MCF 10A (cell line): ENCODE measurements around the gene DLX3. TPM values are rescaled to one million over a fixed set of nuclear protein-coding genes. Genes with fewer than 3 reads are reported as not detected.

Experiments
- BruUV-seq: library from RNA; stranded (reverse); fragments of 400-500 nt; replicated peaks from 2 replicates; lab custom pipeline; 2021; lab: Mats Ljungman, UMichigan
- CTCF ChIA-PET: fragments of 300-600 bp; sonication (Branson Sonifier 250); formaldehyde crosslinking; extraction: SDS; loops from one replicate; lab custom pipeline; 2021; ENCODE audit warnings: antibody characterized with exemption, inconsistent platforms; lab: Yijun Ruan, JAX
- POLR2A ChIA-PET: fragments of 300-600, 350-650 bp; sonication (Branson Sonifier 250); formaldehyde crosslinking; extraction: SDS; loops from one replicate; lab custom pipeline; 2020; ENCODE audit warnings: antibody characterized with exemption, inconsistent platforms; lab: Yijun Ruan, JAX
- DNase-seq: peaks from one replicate; pipeline ENCODE4 v3.0.0-alpha.2; 2018; ENCODE audit not compliant: unreplicated experiment
- H3K27ac Mint-ChIP-seq: one replicate; pipeline ENCODE4 v1.8.0; 2022; ENCODE audit warnings: mild to moderate bottlenecking, low read depth, mixed read lengths; ENCODE audit not compliant: unreplicated experiment
- H3K27me3 Mint-ChIP-seq: one replicate; pipeline ENCODE4 v1.8.0; 2022; ENCODE audit warnings: mixed read lengths; ENCODE audit not compliant: insufficient read depth, unreplicated experiment
- H3K36me3 Mint-ChIP-seq: one replicate; pipeline ENCODE4 v1.8.0; 2022; ENCODE audit warnings: mild to moderate bottlenecking, moderate library complexity, mixed read lengths; ENCODE audit not compliant: insufficient read depth, unreplicated experiment
- H3K4me1 Mint-ChIP-seq: one replicate; pipeline ENCODE4 v1.8.0; 2022; ENCODE audit warnings: mixed read lengths; ENCODE audit not compliant: insufficient read depth, unreplicated experiment
- H3K4me3 Mint-ChIP-seq: one replicate; pipeline ENCODE4 v1.8.0; 2022; ENCODE audit warnings: mild to moderate bottlenecking, moderate library complexity, mixed read lengths; ENCODE audit not compliant: unreplicated experiment
- H3K9me3 Mint-ChIP-seq: one replicate; pipeline ENCODE4 v1.8.0; 2022; ENCODE audit warnings: mixed read lengths; ENCODE audit not compliant: unreplicated experiment
- CTCF ChIP-seq: fragments of 200-600 bp; IDR thresholded peaks from one replicate; pipeline ENCODE4 v1.8.0; 2022; ENCODE audit warnings: antibody characterized with exemption, mild to moderate bottlenecking; ENCODE audit not compliant: unreplicated experiment
- intact Hi-C: fragments of 100-400 bp; cut with micrococcal nuclease; formaldehyde crosslinking; loops from 2 replicates; pipeline ENCODE4 v1.14.1; 2022
- total RNA-seq: library from RNA; stranded (reverse); gene quantifications from 2 replicates; pipeline ENCODE4 v1.2.3, GENCODE V29; 2022

DLX3 gene
- total RNA-seq, 1 experiment from 2014 or later = not detected

DNA sequence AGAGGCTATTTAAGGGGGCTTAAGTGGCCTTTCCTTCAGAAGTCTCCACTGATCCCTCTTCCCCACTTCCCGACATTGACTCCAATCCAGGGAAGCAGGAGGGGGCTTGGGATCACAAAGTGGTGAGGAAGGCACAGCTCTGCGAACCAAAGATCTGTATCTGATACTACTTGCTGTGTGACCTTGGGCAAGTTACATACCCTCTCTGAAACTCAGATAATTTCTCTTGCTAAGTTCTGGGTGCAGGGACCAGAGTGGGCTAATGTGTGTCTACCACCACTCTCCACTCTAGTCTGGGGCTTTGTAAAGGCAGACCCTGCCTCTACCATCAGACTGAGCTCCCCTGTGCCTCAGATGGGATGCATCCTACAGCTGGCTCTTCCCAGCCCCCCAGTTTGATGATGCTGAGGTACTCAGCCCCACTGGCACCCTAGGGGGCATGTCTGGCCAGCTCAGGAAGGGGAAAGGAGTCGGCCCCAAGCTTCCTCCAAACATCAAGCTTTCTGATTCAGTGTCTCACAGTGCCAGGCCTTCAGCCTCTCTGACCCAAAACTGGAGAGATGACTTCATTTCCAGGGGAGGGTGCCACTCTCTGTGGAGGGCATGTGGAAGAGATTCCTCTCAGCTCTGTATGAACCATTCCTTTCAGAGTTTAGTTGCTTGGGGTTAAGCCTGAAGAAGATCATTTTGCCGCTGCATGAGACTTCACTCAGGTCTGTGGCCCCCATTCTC, 15.1 kb downstream of the DLX3 start:
- Mint-ChIP-seq H3K27me3 (no peaks in the 10 kb centered on the region), H3K36me3 (no peaks in the 10 kb centered on the region), H3K27ac (no peak overlapping the region), H3K4me3 (no peak overlapping the region), H3K4me1 (peaks cover 31% of the 10 kb centered on the region), H3K9me3 (no peaks in the 10 kb centered on the region)
- TF ChIP-seq CTCF = no peak
- no peak for DNase-seq
- ChIA-PET CTCF (interaction anchor here (1.2 to 7.9 kb wide), 3 partner anchors 17 to 97 kb away, joined by 3 to 80 read pairs (median 36); partner anchors contain the start of gene DLX3), POLR2A (interaction anchor here (0.5 to 5.4 kb wide), 8 partner anchors 9 to 544 kb away, joined by 3 to 34 read pairs (median 4); partner anchors contain the start of gene DLX4)
- intact Hi-C loops = no loop called here
- BruUV-seq = no TSS peak

DNA sequence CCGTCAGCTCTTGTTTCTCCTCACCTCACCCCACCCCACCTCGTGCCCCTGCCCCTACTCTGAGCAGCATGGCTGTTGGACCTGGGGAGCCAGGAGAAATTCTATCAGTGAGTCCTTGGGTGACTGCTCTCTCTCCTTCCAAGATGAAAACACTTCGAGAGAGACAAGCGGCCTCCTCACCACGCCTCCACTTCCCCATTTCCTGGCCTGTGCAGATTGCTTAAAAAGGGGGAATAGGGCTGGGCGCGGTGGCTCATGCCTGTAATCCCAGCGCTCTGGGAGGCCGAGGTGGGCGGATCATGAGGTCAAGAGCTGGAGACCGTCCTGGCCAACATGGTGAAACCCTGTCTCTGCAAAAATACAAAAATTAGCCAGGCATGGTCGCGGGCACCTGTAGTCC, 16.5 kb downstream of the DLX3 start:
- Mint-ChIP-seq H3K4me3 (no peak overlapping the region), H3K9me3 (no peaks in the 10 kb centered on the region), H3K4me1 (peaks cover 21% of the 10 kb centered on the region), H3K36me3 (no peaks in the 10 kb centered on the region), H3K27ac (no peak overlapping the region), H3K27me3 (peaks cover 12% of the 10 kb centered on the region)
- no peak for TF ChIP-seq CTCF
- intact Hi-C loops = no loop called here
- no peak for DNase-seq
- POLR2A ChIA-PET = interaction anchor here (0.6 to 5.4 kb wide), 5 partner anchors 8 to 28 kb away, joined by 3 to 34 read pairs (median 4); partner anchors contain the start of gene DLX4
- CTCF ChIA-PET = interaction anchor here (1.4 to 7.9 kb wide), 4 partner anchors 19 to 98 kb away, joined by 3 to 80 read pairs (median 21); partner anchors contain the start of gene DLX3
- BruUV-seq = no TSS peak

DNA sequence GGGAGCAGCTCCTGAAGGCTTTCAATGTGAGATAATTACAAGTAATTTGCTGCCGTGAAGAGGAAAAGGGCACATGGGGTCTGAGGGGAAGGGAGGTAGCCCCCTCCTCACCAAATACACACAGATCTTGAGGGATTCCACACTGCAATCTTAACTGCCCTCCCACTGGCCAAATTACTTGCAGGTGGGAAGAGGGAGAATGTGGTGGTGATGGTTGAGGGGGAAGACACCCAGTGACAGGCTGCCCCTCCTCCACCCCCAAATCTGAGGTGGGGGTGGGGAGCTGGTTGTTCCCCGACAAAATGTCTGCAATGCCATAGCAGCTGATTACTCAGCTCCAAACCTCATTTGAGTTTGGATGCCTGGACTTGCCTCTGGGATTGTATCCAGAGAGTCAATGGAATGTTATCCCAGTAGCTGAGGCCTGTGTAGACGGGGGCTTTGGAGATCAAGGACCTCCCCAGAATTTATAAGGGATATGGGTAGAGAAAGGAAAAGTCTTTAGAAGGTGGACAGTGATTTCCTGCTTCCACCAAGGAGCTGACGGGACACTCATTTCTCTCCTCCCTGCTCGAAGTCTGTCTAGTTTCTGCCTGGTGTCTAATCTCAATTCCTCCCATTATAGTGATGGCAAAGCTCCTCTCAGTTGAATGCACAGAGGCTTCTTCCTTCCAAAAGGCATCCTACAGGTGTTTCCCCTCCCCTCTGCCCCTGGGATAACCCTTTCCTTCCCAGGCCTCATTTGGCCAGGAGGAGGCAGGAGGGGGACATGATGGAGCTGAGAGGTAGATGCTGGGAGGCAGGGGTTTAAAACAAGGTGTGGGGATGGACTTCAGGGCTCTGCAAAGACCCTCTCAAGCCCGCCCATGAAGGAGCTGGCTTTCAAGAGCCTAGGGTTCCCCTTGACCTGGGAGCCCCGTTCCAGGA, 17.3 kb downstream of the DLX3 start:
- ChIA-PET CTCF (interaction anchor here (0.7 to 7.9 kb wide), 9 partner anchors 11 to 350 kb away, joined by 3 to 80 read pairs (median 4); partner anchors contain the start of gene DLX3), POLR2A (interaction anchor here (0.6 to 5.4 kb wide), 3 partner anchors 10 to 28 kb away, joined by 3 to 34 read pairs (median 7); partner anchors contain the start of gene DLX4)
- BruUV-seq = no TSS peak
- DNase-seq = no peak
- Mint-ChIP-seq H3K36me3 (no peaks in the 10 kb centered on the region), H3K27me3 (peaks cover 19% of the 10 kb centered on the region), H3K27ac (no peak overlapping the region), H3K4me3 (no peak overlapping the region), H3K4me1 (peaks cover 21% of the 10 kb centered on the region), H3K9me3 (no peaks in the 10 kb centered on the region)
- intact Hi-C loops = no loop called here
- no peak for TF ChIP-seq CTCF
